Stomach (tissue), 9 donors: ENCODE results near the gene HOXA6. TPM values are rescaled to one million over a fixed set of nuclear protein-coding genes. Genes with fewer than 3 reads are reported as not detected.

ENCODE experiments used
- DNase-seq, 2 donors: peaks; one replicate each; pipeline versions ENCODE4 v3.0.0 to v3.0.0-alpha.2; 2013 to 2019
- H3K27ac ChIP-seq, 5 donors: fragments of 200-600 bp in 4 of 5; sonication (generic) in 4 of 5; one replicate each; pipeline ENCODE4 v1.5.1; 2013 to 2019; ENCODE audit warnings: mild to moderate bottlenecking in 1 of 5, moderate library complexity in 1 of 5
- H3K27me3 ChIP-seq, 3 donors: fragments of 200-600 bp; sonication (generic); one replicate each; pipeline ENCODE4 v1.5.1; 2017 to 2019; ENCODE audit warnings: mixed run types in 1 of 3
- H3K36me3 ChIP-seq, 4 donors: fragments of 200-600 bp; sonication (generic); 1 replicate in 3 of 4; 2 replicates in 1 of 4; pipeline ENCODE4 v1.5.1; 2016 to 2019
- H3K4me1 ChIP-seq, 4 donors: fragments of 200-600 bp; sonication (generic); one replicate each; pipeline ENCODE4 v1.5.1; 2016 to 2019
- H3K4me3 ChIP-seq, 4 donors: fragments of 200-600 bp; sonication (generic) in 3 of 4; one replicate each; pipeline ENCODE4 v1.5.1; 2016 to 2019; ENCODE audit warnings: mild to moderate bottlenecking in 1 of 4
- H3K9me3 ChIP-seq, 4 donors: fragments of 200-600 bp; sonication (generic); one replicate each; pipeline ENCODE4 v1.5.1; 2016 to 2019
- CTCF ChIP-seq, 7 experiments: fragments of 450-650 bp in 4 of 7; fragments of 200-600 bp in 3 of 7; sonication (generic) in 3 of 7; IDR thresholded peaks; one replicate each; pipeline ENCODE4 v1.5.1; 2016 to 2019; ENCODE audit warnings: antibody characterized with exemption in 7 of 7, control low read depth in 2 of 7, mild to moderate bottlenecking in 1 of 7
- EP300 ChIP-seq: sonication (generic); formaldehyde crosslinking; IDR thresholded peaks from one replicate; pipeline ENCODE4 v1.6.1; 2017; ENCODE audit warnings: antibody characterized with exemption
- POLR2A ChIP-seq, 4 donors: fragments of 450-650 bp; IDR thresholded peaks; one replicate each; pipeline ENCODE4 v1.6.1; 2016; ENCODE audit warnings: antibody characterized with exemption in 4 of 4, control low read depth in 2 of 4, mild to moderate bottlenecking in 1 of 4, moderate library complexity in 1 of 4
- POLR2AphosphoS5 ChIP-seq, 3 donors: sonication (generic); formaldehyde crosslinking; IDR thresholded peaks; one replicate each; pipeline ENCODE4 v1.6.1; 2016; ENCODE audit warnings: antibody characterized with exemption in 3 of 3
- WGBS, 5 donors: extraction: QIAGEN DNeasy Blood & Tissue Kit in 3 of 5; methylation state at CpG; one replicate each; pipeline versions ENCODE4 v1.1.5 to v1.1.7; 2013 to 2018; 5-methylcytosine and 5-hydroxymethylcytosine counted together
- intact Hi-C: fragments of 100-400 bp; cut with DNase I; formaldehyde crosslinking; loops from one replicate; pipeline ENCODE4 v1.15.1; 2023; ENCODE audit warnings: low total_unique reads
- polyA plus RNA-seq, 3 donors: library from polyadenylated mRNA; stranded (reverse); fragments of 200-250 nt; gene quantifications; one replicate each; pipeline ENCODE4 v1.2.3, GENCODE V29; 2013
- total RNA-seq, 5 donors: library from RNA; depleted of rRNA; stranded (reverse); fragments of >200 nt; gene quantifications; one replicate each; pipeline versions ENCODE4 v1.1.0 to v1.2.3, GENCODE V29; 2014 to 2016
- donor health status: healthy with polysubstance abuse.
- donor health status: Bipolar disorder and iron deficiency.
- donor health status: healthy.

Gene HOXA6
- total and polyA plus RNA-seq, 8 donors: 0.81 to 12.7 (median 3.7) TPM; not detected in 5

- intact Hi-C loops: no loop called here
- H3K4me1 ChIP-seq: peaks cover 35 to 54% (median 49%) of the 10 kb centered on the region in 4 donors
- 31 to 53% (median 32%) methylated on average over 6 to 7 of the region's 7 CpGs for WGBS, 5 donors
- peak in 1 of 2 donors; percentile 8 for DNase-seq
- H3K27me3 ChIP-seq: peaks cover 79 to 100% (median 99%) of the 10 kb centered on the region in 3 donors
- TF ChIP-seq POLR2A (IDR thresholded peaks at IDR 0.05) (no peak), POLR2AphosphoS5 (IDR thresholded peaks at IDR 0.05) (no peak), EP300 (no peak), CTCF (IDR thresholded peaks at IDR 0.05) (no peak)
- no peaks in the 10 kb centered on the region for H3K36me3 ChIP-seq
- H3K4me3 ChIP-seq: no peak overlapping the region
- H3K27ac ChIP-seq: no peak overlapping the region
- H3K9me3 ChIP-seq: peaks cover 0 to 10% (median 0%) of the 10 kb centered on the region in 4 donors
These were observed 42.6 kb upstream of the HOXA6 start for GRCh38 chr7:27189997-27190748.

- WGBS, 5 donors: 6 to 35% (median 12%) methylated on average over 4 to 22 of the region's 22 CpGs
- peaks cover 0 to 14% (median 0%) of the 10 kb centered on the region in 4 donors for H3K9me3 ChIP-seq
- intact Hi-C loops: no loop called here
- no peak for TF ChIP-seq EP300
- no peak for TF ChIP-seq POLR2AphosphoS5 (IDR thresholded peaks at IDR 0.05)
- TF ChIP-seq CTCF (IDR thresholded peaks at IDR 0.05): no peak
- TF ChIP-seq POLR2A (IDR thresholded peaks at IDR 0.05): no peak
- H3K27ac ChIP-seq: no peak overlapping the region
- peak in 1 of 2 donors; percentile 13 for DNase-seq
- no peaks in the 10 kb centered on the region for H3K36me3 ChIP-seq
- peak overlapping the region in 2 of 4 donors; percentile 19 to 33 for H3K4me3 ChIP-seq
- peaks cover 42 to 61% (median 56%) of the 10 kb centered on the region in 4 donors for H3K4me1 ChIP-seq
- peaks cover 85 to 100% (median 99%) of the 10 kb centered on the region in 3 donors for H3K27me3 ChIP-seq
These were observed 41.9 kb upstream of the HOXA6 start for GRCh38 chr7:27189295-27189996.

- H3K36me3 ChIP-seq: no peaks in the 10 kb centered on the region
- peaks cover 84 to 100% (median 100%) of the 10 kb centered on the region in 3 donors for H3K27me3 ChIP-seq
- H3K4me3 ChIP-seq: peak overlapping the region in 2 of 4 donors; percentile 19 to 33
- no peak overlapping the region for H3K27ac ChIP-seq
- peaks cover 0 to 16% (median 0%) of the 10 kb centered on the region in 4 donors for H3K9me3 ChIP-seq
- peak in 1 of 2 donors; percentile 28 for DNase-seq
- H3K4me1 ChIP-seq: peaks cover 50 to 68% (median 64%) of the 10 kb centered on the region in 4 donors
- 7 to 14% (median 8%) methylated on average over 23 to 49 of the region's 49 CpGs for WGBS, 5 donors
- no peak for TF ChIP-seq EP300
- no peak for TF ChIP-seq POLR2AphosphoS5 (IDR thresholded peaks at IDR 0.05)
- no peak for TF ChIP-seq POLR2A (IDR thresholded peaks at IDR 0.05)
- TF ChIP-seq CTCF (IDR thresholded peaks at IDR 0.05): no peak
- intact Hi-C loops: no loop called here
These were observed 41.1 kb upstream of the HOXA6 start for GRCh38 chr7:27188386-27189294.
